Measurements from ENCODE around the gene DCDC1. TPM values are rescaled to one million over a fixed set of nuclear protein-coding genes. Genes with fewer than 3 reads are reported as not detected.

DCDC1 gene
- total RNA-seq, 1 experiment from 2014 or later: 1.5 TPM

DNA sequence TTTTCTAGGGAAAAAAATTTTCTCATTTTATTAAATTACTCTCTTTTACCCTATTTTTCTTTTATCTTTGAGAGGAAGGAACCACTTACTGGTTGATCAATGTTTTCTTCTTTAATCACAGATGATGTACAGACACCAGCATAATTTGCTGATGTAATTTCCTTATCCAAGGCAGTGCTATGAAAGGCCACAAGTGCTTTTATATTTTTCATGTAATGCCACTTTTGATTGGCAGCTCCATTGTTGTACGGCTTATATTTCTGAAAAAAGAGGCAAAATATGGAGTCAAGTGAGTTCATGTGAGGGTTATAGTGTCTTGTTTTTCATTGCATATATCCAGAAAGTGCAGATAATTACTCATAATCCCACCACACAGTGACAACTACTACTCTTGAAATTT, 460.7 kb downstream of the DCDC1 start:
- ChIA-PET CTCF (no interaction called here), RAD21 (ENCODE audit: low non-redundant PET in 1 of 2, low total read pairs in 2 of 2, uncharacterized antibody in 2 of 2, unreplicated experiment in 2 of 2) (no interaction called here), POLR2A (no interaction called here)
- no peaks in the 10 kb centered on the region for H3K36me3 ChIP-seq (ENCODE audit: control insufficient read depth in 1 of 2, insufficient read depth in 2 of 2, low read length in 2 of 2)
- no peak overlapping the region for H3K4me3 ChIP-seq (replicated peaks in 1 of 2; ENCODE audit: low read depth in 1 of 2, low read length in 2 of 2)
- H3K79me2 ChIP-seq (ENCODE audit: insufficient read depth, low read length): no peaks in the 10 kb centered on the region
- peaks cover 7% of the 10 kb centered on the region for H3K27me3 ChIP-seq (ENCODE audit: insufficient read depth, low read length)
- no peak overlapping the region for H3K9ac ChIP-seq (ENCODE audit: low read length)
- H3K4me1 ChIP-seq (ENCODE audit: control insufficient read depth in 1 of 2, insufficient read depth in 2 of 2, low read length in 2 of 2): no peaks in the 10 kb centered on the region
- TF ChIP-seq POLR2A (IDR thresholded peaks at IDR 0.05; ENCODE audit: borderline replicate concordance, extremely low read depth, insufficient read depth, insufficient read length) (no peak), EGR1 (IDR thresholded peaks at IDR 0.05; ENCODE audit: low read depth) (no peak)
- H3K4me2 ChIP-seq (ENCODE audit: low read length): no peak overlapping the region
- DNase-seq (ENCODE audit: low read depth, low spot score) (no peak), ATAC-seq (no peak)
- BruUV-seq (replicated peaks): no TSS peak
- no peaks in the 10 kb centered on the region for H4K20me1 ChIP-seq (ENCODE audit: insufficient read depth)
- no peak overlapping the region for H2AFZ ChIP-seq (ENCODE audit: low read depth, low read length, poor library complexity, severe bottlenecking)
- H3K9me2 ChIP-seq (ENCODE audit: insufficient read depth): no peaks in the 10 kb centered on the region
- H3K9me3 ChIP-seq (ENCODE audit: control insufficient read depth in 1 of 2, insufficient read depth in 1 of 2, low read depth in 1 of 2, low read length in 2 of 2): no peaks in the 10 kb centered on the region
- intact Hi-C loops (cut with micrococcal nuclease): no loop called here
- no peak overlapping the region for H3K27ac ChIP-seq (ENCODE audit: low read depth, low read length)

GRCh38 chr11:30908272-30908671, 461.3 kb downstream of the DCDC1 start:
- TF ChIP-seq ZFX (IDR thresholded peaks at IDR 0.05): no peak
- no peak for TF ChIP-seq JUND (IDR thresholded peaks at IDR 0.05)
- no peak for TF ChIP-seq POLR2AphosphoS5 (IDR thresholded peaks at IDR 0.05; ENCODE audit: low read depth, low read length)
- TF ChIP-seq TCF7L2 (IDR thresholded peaks at IDR 0.05; ENCODE audit: borderline replicate concordance, extremely low read depth, insufficient read depth, insufficient read length): no peak
- no peak for TF ChIP-seq ZNF274 (IDR thresholded peaks at IDR 0.05; ENCODE audit: low read depth, low read length)
- TF ChIP-seq EZH2phosphoT487 (IDR thresholded peaks at IDR 0.05; ENCODE audit: borderline replicate concordance): no peak
- H3K36me3 ChIP-seq (ENCODE audit: control insufficient read depth in 1 of 2, insufficient read depth in 2 of 2, low read length in 2 of 2): no peaks in the 10 kb centered on the region
- no peaks in the 10 kb centered on the region for H3K4me1 ChIP-seq (ENCODE audit: control insufficient read depth in 1 of 2, insufficient read depth in 2 of 2, low read length in 2 of 2)
- no peak overlapping the region for H3K4me3 ChIP-seq (replicated peaks in 1 of 2; ENCODE audit: low read depth in 1 of 2, low read length in 2 of 2)
- H4K20me1 ChIP-seq (ENCODE audit: insufficient read depth): no peaks in the 10 kb centered on the region
- no peak for DNase-seq (ENCODE audit: low read depth, low spot score)
- no peak overlapping the region for H2AFZ ChIP-seq (ENCODE audit: low read depth, low read length, poor library complexity, severe bottlenecking)
- CTCF ChIA-PET: no interaction called here
- no peaks in the 10 kb centered on the region for H3K9me2 ChIP-seq (ENCODE audit: insufficient read depth)
- no TSS peak for BruUV-seq (replicated peaks)
- intact Hi-C loops (cut with micrococcal nuclease): no loop called here
- no peak overlapping the region for H3K27ac ChIP-seq (ENCODE audit: low read depth, low read length)
- POLR2A ChIA-PET: no interaction called here
- H3K79me2 ChIP-seq (ENCODE audit: insufficient read depth, low read length): no peaks in the 10 kb centered on the region
- no peak overlapping the region for H3K4me2 ChIP-seq (ENCODE audit: low read length)
- no peak for ATAC-seq
- H3K9ac ChIP-seq (ENCODE audit: low read length): no peak overlapping the region
- H3K27me3 ChIP-seq (ENCODE audit: insufficient read depth, low read length): peaks cover 6% of the 10 kb centered on the region
- RAD21 ChIA-PET (ENCODE audit: low non-redundant PET in 1 of 2, low total read pairs in 2 of 2, uncharacterized antibody in 2 of 2, unreplicated experiment in 2 of 2): no interaction called here
- no peaks in the 10 kb centered on the region for H3K9me3 ChIP-seq (ENCODE audit: control insufficient read depth in 1 of 2, insufficient read depth in 1 of 2, low read depth in 1 of 2, low read length in 2 of 2)

Measured in HCT116 (cell line).